GM23338 (cell line): ENCODE results near the gene HENMT1.

ENCODE experiments used
- CREB1 ChIP-seq: fragments of 250-450 bp; sonication (Bioruptor Pico); IDR thresholded peaks from 2 replicates; pipeline ENCODE4 v1.5.0; 2020; ENCODE audit warnings: low read depth, mild to moderate bottlenecking, moderate library complexity
- CTCF ChIP-seq, 2 experiments: fragments of 200-600 bp in 1 of 2; sonication (generic) in 1 of 2; conservative IDR thresholded peaks; 2 replicates each; pipeline versions ENCODE4 v1.5.1 to v1.6.1; 2016 to 2017; ENCODE audit warnings: antibody characterized with exemption in 2 of 2, low read depth in 2 of 2, mild to moderate bottlenecking in 2 of 2, moderate library complexity in 1 of 2
- EZH2 ChIP-seq: fragments of 200-600 bp; sonication (generic); IDR thresholded peaks from one replicate; pipeline ENCODE4 v1.8.0; 2017; ENCODE audit warnings: antibody characterized with exemption, mild to moderate bottlenecking, low read depth; ENCODE audit not compliant: unreplicated experiment
- NANOG ChIP-seq: IDR thresholded peaks from 2 replicates; pipeline ENCODE4 v1.6.1; 2016; ENCODE audit warnings: antibody characterized with exemption, borderline replicate concordance
- POLR2AphosphoS5 ChIP-seq: IDR thresholded peaks from 2 replicates; pipeline ENCODE4 v1.6.1; 2016; ENCODE audit warnings: antibody characterized with exemption, low read depth
- TF ChIP-seq, protein P1 (sequence below): IDR thresholded peaks from 2 replicates; pipeline ENCODE4 v1.6.1; 2016; ENCODE audit warnings: antibody characterized with exemption
- TF ChIP-seq, protein P2 (sequence below): IDR thresholded peaks from one replicate; pipeline ENCODE4 v1.6.1; 2018; ENCODE audit warnings: antibody characterized with exemption; ENCODE audit not compliant: unreplicated experiment

- TF ChIP-seq CTCF (conservative IDR thresholded peaks at IDR 0.05; ENCODE audit: low read depth in 2 of 2): no peak
- TF ChIP-seq, protein P1, sequence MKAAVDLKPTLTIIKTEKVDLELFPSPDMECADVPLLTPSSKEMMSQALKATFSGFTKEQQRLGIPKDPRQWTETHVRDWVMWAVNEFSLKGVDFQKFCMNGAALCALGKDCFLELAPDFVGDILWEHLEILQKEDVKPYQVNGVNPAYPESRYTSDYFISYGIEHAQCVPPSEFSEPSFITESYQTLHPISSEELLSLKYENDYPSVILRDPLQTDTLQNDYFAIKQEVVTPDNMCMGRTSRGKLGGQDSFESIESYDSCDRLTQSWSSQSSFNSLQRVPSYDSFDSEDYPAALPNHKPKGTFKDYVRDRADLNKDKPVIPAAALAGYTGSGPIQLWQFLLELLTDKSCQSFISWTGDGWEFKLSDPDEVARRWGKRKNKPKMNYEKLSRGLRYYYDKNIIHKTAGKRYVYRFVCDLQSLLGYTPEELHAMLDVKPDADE: no peak
- TF ChIP-seq EZH2: no peak
- TF ChIP-seq NANOG: no peak
- TF ChIP-seq, protein P2, sequence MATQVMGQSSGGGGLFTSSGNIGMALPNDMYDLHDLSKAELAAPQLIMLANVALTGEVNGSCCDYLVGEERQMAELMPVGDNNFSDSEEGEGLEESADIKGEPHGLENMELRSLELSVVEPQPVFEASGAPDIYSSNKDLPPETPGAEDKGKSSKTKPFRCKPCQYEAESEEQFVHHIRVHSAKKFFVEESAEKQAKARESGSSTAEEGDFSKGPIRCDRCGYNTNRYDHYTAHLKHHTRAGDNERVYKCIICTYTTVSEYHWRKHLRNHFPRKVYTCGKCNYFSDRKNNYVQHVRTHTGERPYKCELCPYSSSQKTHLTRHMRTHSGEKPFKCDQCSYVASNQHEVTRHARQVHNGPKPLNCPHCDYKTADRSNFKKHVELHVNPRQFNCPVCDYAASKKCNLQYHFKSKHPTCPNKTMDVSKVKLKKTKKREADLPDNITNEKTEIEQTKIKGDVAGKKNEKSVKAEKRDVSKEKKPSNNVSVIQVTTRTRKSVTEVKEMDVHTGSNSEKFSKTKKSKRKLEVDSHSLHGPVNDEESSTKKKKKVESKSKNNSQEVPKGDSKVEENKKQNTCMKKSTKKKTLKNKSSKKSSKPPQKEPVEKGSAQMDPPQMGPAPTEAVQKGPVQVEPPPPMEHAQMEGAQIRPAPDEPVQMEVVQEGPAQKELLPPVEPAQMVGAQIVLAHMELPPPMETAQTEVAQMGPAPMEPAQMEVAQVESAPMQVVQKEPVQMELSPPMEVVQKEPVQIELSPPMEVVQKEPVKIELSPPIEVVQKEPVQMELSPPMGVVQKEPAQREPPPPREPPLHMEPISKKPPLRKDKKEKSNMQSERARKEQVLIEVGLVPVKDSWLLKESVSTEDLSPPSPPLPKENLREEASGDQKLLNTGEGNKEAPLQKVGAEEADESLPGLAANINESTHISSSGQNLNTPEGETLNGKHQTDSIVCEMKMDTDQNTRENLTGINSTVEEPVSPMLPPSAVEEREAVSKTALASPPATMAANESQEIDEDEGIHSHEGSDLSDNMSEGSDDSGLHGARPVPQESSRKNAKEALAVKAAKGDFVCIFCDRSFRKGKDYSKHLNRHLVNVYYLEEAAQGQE: no peak
- no peak for TF ChIP-seq POLR2AphosphoS5
- no peak for TF ChIP-seq CREB1
These were observed 3.6 kb upstream of the HENMT1 start for GRCh38 chr1:108664481-108664880.
